Measurements from ENCODE around the gene SSBP3.

SSBP3 gene

GRCh38 chr1:54263601-54264226 lies 142.5 kb downstream of the SSBP3 start:
- H4K20me1 ChIP-seq (ENCODE audit: insufficient read depth, low read length), result peaks cover 67% of the 10 kb centered on the region

DNA sequence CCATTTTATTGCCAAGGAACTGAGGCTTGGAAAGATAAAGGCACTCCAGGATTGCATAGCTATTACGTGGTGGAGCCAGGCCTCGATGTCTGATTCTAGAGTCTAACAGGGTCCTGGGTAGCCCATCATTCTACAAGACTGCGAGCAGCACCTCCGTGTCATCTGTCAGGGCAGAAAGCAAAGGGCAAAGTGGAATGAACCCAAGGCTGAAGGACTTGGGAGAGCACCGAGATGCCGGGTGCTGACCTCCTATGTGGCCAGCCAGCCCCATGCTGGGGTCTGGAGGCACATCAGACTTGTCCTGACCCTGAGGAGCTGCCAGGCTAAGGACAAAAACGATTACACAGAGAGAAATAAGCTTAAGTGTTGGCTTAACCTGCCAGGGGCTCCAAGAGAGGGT lies 143.9 kb downstream of the SSBP3 start:
- no peak for TF ChIP-seq EZH2 (IDR thresholded peaks at IDR 0.05; ENCODE audit: borderline replicate concordance, low read depth, low read length, severe bottlenecking)
- no peak for TF ChIP-seq CTCF (IDR thresholded peaks at IDR 0.05; ENCODE audit: borderline replicate concordance, extremely low read depth, low read length, poor library complexity, severe bottlenecking)
- H3K9ac ChIP-seq (ENCODE audit: low read depth, low read length), result no peak overlapping the region
- peaks cover 63% of the 10 kb centered on the region for H4K20me1 ChIP-seq (ENCODE audit: insufficient read depth, low read length)
- 0 out of 2 replicates have a peak overlapping the region, but pooled peaks have one; percentile 30 for H3K27ac ChIP-seq (ENCODE audit: low read length)
- no peak for ATAC-seq (ENCODE audit: insufficient read depth, low read depth)
- peaks cover 70% of the 10 kb centered on the region for H3K79me2 ChIP-seq (ENCODE audit: insufficient read depth, low read length)
- H3K27me3 ChIP-seq (ENCODE audit: insufficient read depth, low read length, poor library complexity), result no peaks in the 10 kb centered on the region
- no peak overlapping the region for H2AFZ ChIP-seq (ENCODE audit: low read depth, low read length)
- no peaks in the 10 kb centered on the region for H3K9me3 ChIP-seq (ENCODE audit: insufficient read depth, low read length, severe bottlenecking)
- no peak for DNase-seq
- no peaks in the 10 kb centered on the region for H3K4me1 ChIP-seq (ENCODE audit: insufficient read depth, low read length)
- no peak overlapping the region for H3K4me2 ChIP-seq (ENCODE audit: insufficient read depth, low read length)
- H3K36me3 ChIP-seq (ENCODE audit: insufficient read depth, low read length), result peaks cover 60% of the 10 kb centered on the region
- no peak overlapping the region for H3K4me3 ChIP-seq (ENCODE audit: low read depth in 1 of 2, low read length in 2 of 2)

More at GRCh38 chr1:54263601-54264226, 142.5 kb downstream of the SSBP3 start:
- TF ChIP-seq EZH2 (IDR thresholded peaks at IDR 0.05; ENCODE audit: borderline replicate concordance, low read depth, low read length, severe bottlenecking) (no peak), CTCF (IDR thresholded peaks at IDR 0.05; ENCODE audit: borderline replicate concordance, extremely low read depth, low read length, poor library complexity, severe bottlenecking) (no peak)
- Histone ChIP-seq H3K9me3 (ENCODE audit: insufficient read depth, low read length, severe bottlenecking) (no peaks in the 10 kb centered on the region), H3K4me2 (ENCODE audit: insufficient read depth, low read length) (no peak overlapping the region), H3K36me3 (ENCODE audit: insufficient read depth, low read length) (peaks cover 58% of the 10 kb centered on the region), H3K9ac (ENCODE audit: low read depth, low read length) (no peak overlapping the region), H3K27me3 (ENCODE audit: insufficient read depth, low read length, poor library complexity) (no peaks in the 10 kb centered on the region), H2AFZ (ENCODE audit: low read depth, low read length) (no peak overlapping the region), H3K79me2 (ENCODE audit: insufficient read depth, low read length) (peaks cover 82% of the 10 kb centered on the region), H3K4me1 (ENCODE audit: insufficient read depth, low read length) (no peaks in the 10 kb centered on the region), H3K27ac (ENCODE audit: low read length) (no peak overlapping the region), H3K4me3 (ENCODE audit: low read depth in 1 of 2, low read length in 2 of 2) (no peak overlapping the region)
- no peak; the same call in 2 of the 3 replicates for ATAC-seq (ENCODE audit: insufficient read depth, low read depth)
- DNase-seq, result no peak

- Histone ChIP-seq H2AFZ (ENCODE audit: low read depth, low read length) (no peak overlapping the region), H3K9me3 (ENCODE audit: insufficient read depth, low read length, severe bottlenecking) (no peaks in the 10 kb centered on the region), H3K27me3 (ENCODE audit: insufficient read depth, low read length, poor library complexity) (no peaks in the 10 kb centered on the region), H3K4me2 (ENCODE audit: insufficient read depth, low read length) (no peak overlapping the region), H3K79me2 (ENCODE audit: insufficient read depth, low read length) (peaks cover 57% of the 10 kb centered on the region), H3K36me3 (ENCODE audit: insufficient read depth, low read length) (peaks cover 60% of the 10 kb centered on the region), H4K20me1 (ENCODE audit: insufficient read depth, low read length) (peaks cover 52% of the 10 kb centered on the region), H3K27ac (ENCODE audit: low read length) (no peak overlapping the region), H3K4me3 (ENCODE audit: low read depth in 1 of 2, low read length in 2 of 2) (no peak overlapping the region), H3K4me1 (ENCODE audit: insufficient read depth, low read length) (no peaks in the 10 kb centered on the region), H3K9ac (ENCODE audit: low read depth, low read length) (no peak overlapping the region)
- DNase-seq, result no peak
- ATAC-seq (ENCODE audit: insufficient read depth, low read depth), result no peak
- TF ChIP-seq EZH2 (IDR thresholded peaks at IDR 0.05; ENCODE audit: borderline replicate concordance, low read depth, low read length, severe bottlenecking) (no peak), CTCF (IDR thresholded peaks at IDR 0.05; ENCODE audit: borderline replicate concordance, extremely low read depth, low read length, poor library complexity, severe bottlenecking) (no peak)
Measured at GRCh38 chr1:54260810-54261209, 145.4 kb downstream of the SSBP3 start.

Measured in DND-41 (cell line).